Measurements from ENCODE around the gene KLHL6.
"Not testable (repeated sequence)": the region's sequence is repeated elsewhere in the genome, so short reads cannot be mapped to it uniquely, and the experiment has no call there.

Gene KLHL6

DNA sequence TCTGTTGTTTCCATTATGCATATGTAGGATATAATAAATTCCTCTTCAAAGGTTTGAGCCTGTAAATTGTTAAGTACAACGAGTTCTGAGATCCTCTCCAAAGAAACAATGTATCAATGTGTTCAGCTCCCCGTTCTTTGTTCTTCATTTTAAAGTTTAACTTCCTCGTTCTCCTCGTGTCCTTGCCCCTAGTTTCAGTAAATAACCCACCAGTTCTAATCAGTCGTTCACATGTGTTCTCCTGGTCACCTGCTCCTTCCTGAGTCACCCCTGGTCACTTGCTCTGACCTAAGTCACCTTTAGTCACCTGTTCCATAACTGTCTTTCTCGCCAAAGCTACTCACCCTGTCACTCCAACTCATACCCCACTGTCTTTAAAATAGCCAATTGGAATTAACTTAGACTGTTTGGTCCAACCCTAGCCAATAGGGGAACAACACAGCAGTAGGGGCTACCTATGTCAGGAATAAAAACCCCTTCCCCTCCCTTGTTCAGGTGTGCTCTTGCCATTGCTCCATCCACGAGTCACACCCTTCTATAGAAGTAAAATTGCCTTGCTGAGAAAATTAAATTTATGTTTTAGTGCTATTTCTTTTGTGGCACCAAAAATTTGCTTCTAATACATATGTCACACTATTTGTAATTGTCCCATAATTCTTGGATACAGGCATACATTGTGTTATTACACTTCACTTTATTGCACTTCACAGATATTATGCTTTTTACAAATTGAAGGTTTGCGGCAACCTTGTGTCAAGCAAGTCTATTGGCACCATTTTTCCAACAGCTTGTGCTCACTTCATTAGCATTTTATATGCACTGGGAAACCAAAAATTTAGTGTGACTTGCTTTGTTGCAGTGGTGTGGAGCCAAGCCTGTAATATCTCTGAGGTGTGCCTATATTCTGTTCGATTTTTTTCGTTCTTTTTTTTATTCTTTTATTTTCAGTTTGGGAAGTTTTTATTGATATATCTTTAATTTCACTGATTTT lies 111.8 kb downstream of the KLHL6 start:
- DNase-seq: no peak

DNA sequence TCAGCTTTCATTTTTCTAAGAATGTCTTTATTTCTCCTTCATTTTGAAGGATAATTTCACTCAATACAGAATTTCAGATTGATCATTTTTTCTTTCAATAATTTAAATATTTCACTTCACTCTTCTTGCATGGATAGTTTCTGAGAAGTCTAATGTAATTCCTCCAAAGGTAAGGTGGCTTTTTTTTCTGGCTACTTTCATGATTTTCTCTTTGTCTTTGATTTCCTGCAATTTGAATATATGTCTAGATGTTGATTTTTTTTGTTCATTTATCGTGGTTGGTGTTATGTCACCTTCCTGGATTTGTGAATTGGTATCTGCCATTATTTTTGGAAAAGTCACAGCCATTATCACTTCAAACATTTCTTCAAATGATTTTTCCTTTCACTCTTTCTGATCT lies 112.5 kb downstream of the KLHL6 start:
- DNase-seq: no peak

DNA sequence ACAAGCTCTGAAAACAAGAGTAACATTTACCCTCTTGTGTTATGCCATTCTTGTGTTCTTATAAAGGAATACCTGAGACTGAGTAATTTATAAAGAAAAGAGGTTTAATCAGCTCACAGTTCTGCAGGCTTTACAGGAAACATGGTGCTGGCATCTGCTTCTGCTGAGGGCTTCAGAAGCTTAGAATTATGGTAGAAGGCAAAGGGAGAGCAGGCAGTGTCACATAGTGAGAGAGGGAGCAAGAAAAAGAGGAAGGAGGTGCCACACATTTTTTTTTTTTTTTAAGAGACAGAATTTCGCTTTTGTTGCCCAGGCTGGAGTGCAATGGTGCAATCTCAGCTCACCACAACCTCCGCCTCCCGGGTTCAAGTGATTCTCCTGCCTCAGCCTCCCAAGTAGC lies 115.0 kb downstream of the KLHL6 start:
- not testable (repeated sequence) for DNase-seq

DNA sequence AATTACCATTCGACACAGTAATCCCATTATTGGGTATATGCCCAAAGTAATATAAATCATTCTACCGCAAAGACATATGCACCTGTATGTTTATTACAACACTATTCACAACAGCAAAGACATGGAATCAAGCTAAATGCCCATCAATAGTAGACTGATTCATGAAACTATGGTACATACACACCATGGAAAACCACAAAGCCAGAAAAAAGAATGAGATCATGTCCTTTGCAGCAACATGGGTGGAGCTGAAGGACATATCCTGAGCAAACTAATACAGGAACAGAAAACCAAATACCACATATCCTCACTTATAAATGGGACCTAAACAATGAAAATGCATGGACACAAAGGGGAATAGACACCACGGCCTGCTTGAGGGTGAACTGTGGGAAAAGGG lies 116.0 kb downstream of the KLHL6 start:
- DNase-seq: no peak

DNA sequence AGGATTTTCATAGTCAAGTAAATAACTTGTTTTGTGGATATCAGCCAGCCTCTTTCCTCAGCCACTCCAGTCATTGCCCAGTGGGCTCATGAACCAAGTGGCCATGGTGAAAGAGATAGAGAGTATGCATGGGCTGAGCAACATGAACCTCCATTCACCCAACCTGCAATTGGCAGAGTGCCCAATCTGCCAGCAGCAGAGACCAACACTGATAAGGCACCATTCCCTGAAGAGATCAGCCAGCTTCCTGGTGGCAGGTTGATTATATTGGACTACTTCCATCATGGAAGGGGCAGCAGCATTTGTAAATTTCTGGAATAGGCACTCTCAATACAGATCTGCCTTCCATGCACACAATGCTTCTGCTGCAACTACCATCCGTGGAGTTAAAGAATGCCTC lies 116.8 kb downstream of the KLHL6 start:
- no peak for DNase-seq

DNA sequence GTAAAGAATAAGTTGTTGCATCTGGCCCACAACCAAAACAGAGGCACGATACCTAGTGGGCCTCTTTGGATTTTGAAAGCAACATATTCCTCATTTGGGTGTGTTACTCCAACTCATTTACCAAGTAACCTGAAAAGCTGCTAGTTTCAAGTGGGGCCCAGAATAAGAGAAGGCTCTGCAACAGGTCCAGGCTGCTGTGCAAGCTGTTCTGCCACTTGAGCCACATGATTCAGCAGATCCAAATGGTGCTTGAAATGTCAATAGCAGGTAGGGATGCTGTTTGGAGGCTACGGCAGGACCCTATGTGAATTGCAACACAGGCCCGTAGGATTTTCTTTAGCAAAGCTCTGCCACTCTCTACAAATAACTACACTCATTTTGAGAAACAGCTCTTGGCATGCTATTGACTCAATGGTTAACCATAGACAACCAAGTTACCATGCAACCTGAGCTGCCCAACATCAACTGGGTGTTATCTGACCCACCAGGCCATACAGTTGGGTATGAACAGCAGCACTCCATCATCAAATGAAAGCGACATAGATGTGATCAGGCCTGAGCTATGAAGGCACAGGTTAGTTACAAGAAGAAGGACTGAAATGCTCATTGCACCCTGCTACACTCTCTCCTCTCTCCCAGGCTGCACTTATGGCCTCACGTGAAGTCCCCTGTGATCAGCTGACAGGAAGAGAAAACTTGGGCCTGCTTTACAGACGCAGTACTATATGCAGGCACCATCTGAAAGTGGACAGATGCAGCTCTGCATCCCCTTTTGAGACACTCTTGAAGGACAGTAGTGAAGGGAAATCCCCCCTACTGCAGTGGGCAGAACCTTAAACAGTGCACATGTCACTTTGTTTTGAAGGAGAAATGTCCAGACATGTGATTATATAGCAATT lies 117.6 kb downstream of the KLHL6 start:
- no peak for DNase-seq

Data from stimulated activated CD4-positive, alpha-beta T cell treated with anti-CD3 and anti-CD28 coated beads, Interleukin-15, amount 100 ng/mL, for 24 hours (primary cell).